Heart left ventricle (tissue), 16 donors: Measurements from ENCODE around the gene EPDR1. TPM values are rescaled to one million over a fixed set of nuclear protein-coding genes. Genes with fewer than 3 reads are reported as not detected.

Experiments used
- ATAC-seq, 4 donors: fragments of 200-7000 bp; cut with Tn5 transposase; one replicate each; pipeline ENCODE4 v1.9.1; 2020 to 2022; ENCODE audit warnings: moderate library complexity in 4 of 4, mild to moderate bottlenecking in 3 of 4, moderate number of reproducible peaks in 1 of 4
- DNase-seq, 5 donors: peaks; one replicate each; pipeline ENCODE4 v3.0.0-alpha.2; 2020
- H3K27ac ChIP-seq, 12 donors: fragments of 200-600 bp; sonication (generic) in 4 of 12; one replicate each; pipeline versions ENCODE4 v1.5.0 to v1.8.0; 2016 to 2022; ENCODE audit warnings: mild to moderate bottlenecking in 2 of 12
- H3K27me3 ChIP-seq, 9 donors: fragments of 200-600 bp; sonication (generic) in 2 of 9; one replicate each; pipeline versions ENCODE4 v1.5.1 to v1.8.0; 2016 to 2022; ENCODE audit warnings: mild to moderate bottlenecking in 3 of 9
- H3K36me3 ChIP-seq, 9 donors: fragments of 200-600 bp; sonication (generic) in 2 of 9; one replicate each; pipeline versions ENCODE4 v1.5.0 to v1.8.0; 2018 to 2022; ENCODE audit warnings: mild to moderate bottlenecking in 2 of 9
- H3K4me1 ChIP-seq, 12 donors: fragments of 200-600 bp; sonication (generic) in 4 of 12; one replicate each; pipeline versions ENCODE4 v1.5.0 to v1.8.0; 2016 to 2022; ENCODE audit warnings: mild to moderate bottlenecking in 3 of 12
- H3K4me3 ChIP-seq, 12 donors: fragments of 200-600 bp; sonication (generic) in 4 of 12; one replicate each; pipeline versions ENCODE4 v1.5.0 to v1.8.0; 2017 to 2022; ENCODE audit warnings: mild to moderate bottlenecking in 9 of 12, moderate library complexity in 4 of 12
- H3K9me3 ChIP-seq, 12 donors: fragments of 200-600 bp; sonication (generic) in 4 of 12; one replicate each; pipeline versions ENCODE4 v1.5.0 to v1.8.0; 2016 to 2022; ENCODE audit warnings: mild to moderate bottlenecking in 1 of 12
- POLR2A ChIP-seq, 2 donors: fragments of 450-650 bp; IDR thresholded peaks; one replicate each; pipeline ENCODE4 v1.6.1; 2017; ENCODE audit warnings: antibody characterized with exemption in 2 of 2, mild to moderate bottlenecking in 2 of 2, moderate library complexity in 2 of 2
- WGBS, 4 donors: extraction: QIAGEN DNeasy Blood & Tissue Kit in 2 of 4; methylation state at CpG; one replicate each; pipeline versions ENCODE4 v1.1.5 to v1.1.7; 2013 to 2018; 5-methylcytosine and 5-hydroxymethylcytosine counted together
- intact Hi-C, 10 donors: fragments of 100-400 bp; cut with DNase I; formaldehyde crosslinking; loops; one replicate each; pipeline versions ENCODE4 v1.11.1 to v1.14.2; 2022
- polyA plus RNA-seq, 2 donors: library from polyadenylated mRNA; stranded (reverse); fragments of 200-250 nt; gene quantifications; one replicate each; pipeline ENCODE4 v1.2.3, GENCODE V29; 2013
- total RNA-seq, 9 donors: library from RNA; depleted of rRNA in 2 of 9; stranded (reverse); fragments of >200 nt in 2 of 9; fragmentation: NEBNext Ultra II Directional in 3 of 9; extraction: Animal tissue kit (Norgen Biotek cat#: 25700) in 3 of 9; gene quantifications; one replicate each; pipeline versions ENCODE4 v1.1.0 to v1.2.4, GENCODE V29; 2016 to 2023
- TF ChIP-seq, protein P1 (sequence below), 12 donors: fragments of 200-600 bp; sonication (generic) in 4 of 12; IDR thresholded peaks; one replicate each; pipeline versions ENCODE4 v1.5.0 to v1.8.0; 2018 to 2022; ENCODE audit warnings: antibody characterized with exemption in 12 of 12, mild to moderate bottlenecking in 5 of 12
- donor health status: ischemic (EF 13 %, LVEDD 7.1; RV severe dilation, severe dysfunction).
- donor health status: healthy with polysubstance abuse.
- donor health status: DM: no; HTN: yes; CAD: no.
- donor health status: DM: no; HTN: no; CAD: no.
- donor health status: ischemic (EF 25% LVEDD 6.9; RV normal size, moderate dysfunction).
- donor health status: ischemic (EF 25% LVEDD 5.7; RV mildly dilated, moderate dysfunction).
- donor health status: healthy.
- donor health status: DM: yes; HTN: yes; CAD: no.
- donor health status: ischemic (EF 35%, LVEDD 5.7; RV mildly dilated, moderate dysfunction).
- donor health status: nonischemic (EF 11% LVEDD 7.7; RV severe dilation, severe dysfunction).
- donor health status: DM: yes; HTN: yes; CAD: no.
- donor health status: PGD.
- donor health status: ischemic (EF 29% LVEDD 5.4; RV normal size, mild dysfunction).
- donor health status: nonischemic (EF 23%, LVEDD 6.1; RV moderate dilation, normal function).

The EPDR1 gene
- total and polyA plus RNA-seq, 11 donors: 10.5 to 73.0 (median 37.2) TPM

DNA sequence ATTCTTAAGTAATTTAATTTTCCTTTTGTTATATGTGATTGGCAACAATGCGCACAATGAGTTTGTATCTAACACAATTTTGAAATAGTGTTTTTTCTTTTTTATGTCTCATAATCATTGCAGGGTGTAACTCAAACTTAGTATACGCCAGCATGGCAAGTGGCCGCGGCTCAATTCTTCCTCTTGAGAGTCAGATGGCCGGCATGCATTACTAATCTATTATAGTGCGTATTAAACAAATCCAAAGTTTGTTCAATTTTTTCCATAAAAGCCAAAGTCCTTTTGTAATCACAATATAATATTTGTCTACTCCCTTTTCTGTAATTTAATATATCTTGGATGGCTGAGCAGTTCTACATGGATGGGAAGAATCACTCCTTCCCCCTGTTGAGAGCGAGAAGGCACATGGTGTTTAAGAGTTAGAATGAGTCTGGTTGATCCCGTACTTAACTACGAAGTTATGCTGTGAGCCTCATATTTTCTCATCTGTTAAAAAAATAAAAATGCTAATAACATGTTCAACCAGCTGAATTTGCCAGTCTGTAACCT, 12.7 kb downstream of the EPDR1 start:
- intact Hi-C loops: no loop called here
- no peak for ATAC-seq

DNA sequence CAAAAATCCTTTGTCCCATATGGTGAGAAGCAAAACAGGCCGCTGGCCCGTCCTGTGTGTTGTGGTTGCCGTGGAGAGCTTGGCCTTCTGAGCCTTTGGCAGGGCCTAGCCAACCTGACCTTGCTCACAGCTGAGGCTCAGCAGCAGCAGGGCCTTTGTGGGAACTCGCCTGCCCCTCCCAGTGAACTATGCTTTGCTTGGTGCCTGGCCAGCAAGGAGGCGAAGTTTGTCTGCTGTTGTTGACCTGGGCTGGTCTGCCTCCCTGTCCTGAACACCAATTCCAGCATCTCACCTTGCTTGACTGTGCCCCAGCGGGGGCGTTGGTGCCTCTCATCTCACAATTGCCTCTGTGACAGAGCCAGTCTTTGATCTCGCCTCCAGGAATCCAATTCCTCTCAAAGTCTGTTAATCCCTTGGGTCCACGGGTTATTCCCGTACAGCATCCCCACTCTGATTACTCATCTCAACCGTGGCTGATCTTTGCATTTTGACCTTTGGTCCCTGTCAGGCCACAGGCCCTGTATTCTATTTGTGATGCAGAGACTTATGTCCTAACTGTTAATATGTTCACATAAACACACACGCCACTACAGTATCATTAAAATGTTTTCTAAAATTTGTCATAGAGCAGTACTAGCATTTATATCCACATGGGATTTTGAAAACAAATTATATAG, 22.6 kb downstream of the EPDR1 start:
- ATAC-seq (peak; percentile 95 to 98 (median 98)), DNase-seq (peak; percentile 80 to 92 (median 86))
- WGBS, 4 donors: 31 to 40% (median 37%) methylated on average over 11 to 12 of the region's 12 CpGs
- intact Hi-C loops: loop anchor here in 1 of 10 donors (2.0 kb wide), 1 partner anchor 22 kb away; the partner anchor contains the start of gene EPDR1
- no peak overlapping the region for H3K4me3 ChIP-seq
- TF ChIP-seq, protein P1, sequence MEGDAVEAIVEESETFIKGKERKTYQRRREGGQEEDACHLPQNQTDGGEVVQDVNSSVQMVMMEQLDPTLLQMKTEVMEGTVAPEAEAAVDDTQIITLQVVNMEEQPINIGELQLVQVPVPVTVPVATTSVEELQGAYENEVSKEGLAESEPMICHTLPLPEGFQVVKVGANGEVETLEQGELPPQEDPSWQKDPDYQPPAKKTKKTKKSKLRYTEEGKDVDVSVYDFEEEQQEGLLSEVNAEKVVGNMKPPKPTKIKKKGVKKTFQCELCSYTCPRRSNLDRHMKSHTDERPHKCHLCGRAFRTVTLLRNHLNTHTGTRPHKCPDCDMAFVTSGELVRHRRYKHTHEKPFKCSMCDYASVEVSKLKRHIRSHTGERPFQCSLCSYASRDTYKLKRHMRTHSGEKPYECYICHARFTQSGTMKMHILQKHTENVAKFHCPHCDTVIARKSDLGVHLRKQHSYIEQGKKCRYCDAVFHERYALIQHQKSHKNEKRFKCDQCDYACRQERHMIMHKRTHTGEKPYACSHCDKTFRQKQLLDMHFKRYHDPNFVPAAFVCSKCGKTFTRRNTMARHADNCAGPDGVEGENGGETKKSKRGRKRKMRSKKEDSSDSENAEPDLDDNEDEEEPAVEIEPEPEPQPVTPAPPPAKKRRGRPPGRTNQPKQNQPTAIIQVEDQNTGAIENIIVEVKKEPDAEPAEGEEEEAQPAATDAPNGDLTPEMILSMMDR (IDR thresholded peaks at IDR 0.05): no peak
- no peak for TF ChIP-seq POLR2A (IDR thresholded peaks at IDR 0.05)
- H3K27ac ChIP-seq: peak overlapping the region; percentile 15 to 85 (median 73)
- H3K27me3 ChIP-seq: no peaks in the 10 kb centered on the region
- peaks cover 0 to 9% (median 0%) of the 10 kb centered on the region in 12 donors for H3K9me3 ChIP-seq
- H3K36me3 ChIP-seq: no peaks in the 10 kb centered on the region
- H3K4me1 ChIP-seq: peaks cover 0 to 48% (median 26%) of the 10 kb centered on the region in 12 donors

More for the DNA sequence above, 12.7 kb downstream of the EPDR1 start:
- TF ChIP-seq, protein P1 (IDR thresholded peaks at IDR 0.05): no peak
- TF ChIP-seq POLR2A (IDR thresholded peaks at IDR 0.05): no peak
- WGBS, 4 donors: 86 to 97% (median 93%) methylated on average over 9 of the region's 9 CpGs
- H3K4me3 ChIP-seq: no peak overlapping the region
- H3K9me3 ChIP-seq: peaks cover 0 to 17% (median 3%) of the 10 kb centered on the region in 12 donors
- no peaks in the 10 kb centered on the region for H3K36me3 ChIP-seq
- no peaks in the 10 kb centered on the region for H3K27me3 ChIP-seq
- no peak for DNase-seq
- peaks cover 0 to 13% (median 2%) of the 10 kb centered on the region in 12 donors for H3K4me1 ChIP-seq
- no peak overlapping the region for H3K27ac ChIP-seq

DNA sequence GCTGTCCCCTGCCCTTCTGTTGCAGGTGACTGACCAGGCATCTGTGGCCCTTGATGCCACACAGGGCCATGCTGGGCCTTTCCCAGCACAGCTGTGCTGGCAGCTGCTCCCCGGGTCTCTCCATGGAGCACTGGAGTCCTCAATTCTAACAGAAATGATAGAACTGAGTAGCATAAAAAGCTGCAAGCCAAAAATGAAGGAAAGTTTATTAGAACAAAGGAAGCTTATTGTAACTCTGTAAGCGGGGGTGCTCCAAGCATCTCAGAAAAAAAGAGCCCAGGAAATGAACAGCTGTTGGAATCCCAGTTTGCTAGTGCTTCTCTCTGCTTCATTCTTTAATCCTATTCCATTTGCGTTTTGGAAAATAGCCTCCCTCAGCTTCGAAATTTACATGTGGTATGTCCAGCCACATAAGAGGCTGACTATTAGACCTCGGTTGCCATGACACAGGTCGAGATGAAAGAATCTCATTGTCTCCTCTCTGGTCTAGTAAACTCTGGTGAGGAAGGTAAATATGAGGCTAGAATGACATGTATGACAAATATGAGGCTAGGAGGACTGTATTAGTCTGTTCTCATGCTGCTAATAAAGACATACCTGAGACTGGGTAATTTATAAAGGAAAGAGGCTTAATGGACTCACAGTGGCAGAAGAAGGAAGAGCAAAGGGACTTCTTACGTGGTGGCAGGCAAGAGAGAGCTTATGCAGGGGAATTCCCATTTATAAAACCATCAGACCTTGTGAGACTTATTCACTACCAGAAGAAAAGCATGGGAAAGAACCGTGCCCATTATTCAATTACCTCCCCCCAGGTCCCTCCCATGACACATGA, 23.7 kb downstream of the EPDR1 start:
- 70 to 83% (median 73%) methylated on average over 8 of the region's 8 CpGs for WGBS, 4 donors
- peak in 3 of 4 donors; percentile 22 to 30 (median 22) for ATAC-seq
- peak in 1 of 5 donors; percentile 32 for DNase-seq

More for the DNA sequence above, 23.7 kb downstream of the EPDR1 start:
- no peaks in the 10 kb centered on the region for H3K27me3 ChIP-seq
- peaks cover 0 to 52% (median 26%) of the 10 kb centered on the region in 12 donors for H3K4me1 ChIP-seq
- peaks cover 0 to 1% (median 0%) of the 10 kb centered on the region in 9 donors for H3K36me3 ChIP-seq
- H3K9me3 ChIP-seq: peaks cover 0 to 3% (median 0%) of the 10 kb centered on the region in 12 donors
- H3K4me3 ChIP-seq: no peak overlapping the region
- TF ChIP-seq, protein P1 (IDR thresholded peaks at IDR 0.05): no peak
- no peak for TF ChIP-seq POLR2A (IDR thresholded peaks at IDR 0.05)
- intact Hi-C loops: loop anchor here in 1 of 10 donors (2.0 kb wide), 1 partner anchor 23 kb away; the partner anchor contains the start of gene EPDR1
- H3K27ac ChIP-seq: peak overlapping the region in 10 of 12 donors; percentile 54 to 85 (median 74)
